Body of pancreas (tissue), 4 donors: ENCODE results near the gene MED16. TPM values are rescaled to one million over a fixed set of nuclear protein-coding genes. Genes with fewer than 3 reads are reported as not detected.

Source experiments
- ATAC-seq: fragments of 150-250 bp; one replicate; pipeline ENCODE4 v1.9.1; 2016
- DNase-seq, 4 donors: peaks; one replicate each; pipeline ENCODE4 v3.0.0-alpha.2; 2019
- H3K27ac ChIP-seq, 4 donors: fragments of 200-600 bp; sonication (generic); 1 replicate in 3 of 4; 2 replicates in 1 of 4; pipeline versions ENCODE4 v1.5.1 to v1.6.1; 2016 to 2019; ENCODE audit warnings: mild to moderate bottlenecking in 1 of 4, mixed read lengths in 1 of 4, moderate library complexity in 1 of 4
- H3K27me3 ChIP-seq, 2 donors: fragments of 200-600 bp; sonication (generic); one replicate each; pipeline ENCODE4 v1.6.0; 2016; ENCODE audit warnings: mild to moderate bottlenecking in 1 of 2
- H3K36me3 ChIP-seq, 2 donors: fragments of 200-600 bp; sonication (generic); replicated peaks in 1 of 2; 2 replicates each; pipeline ENCODE4 v1.5.1; 2016; ENCODE audit warnings: low read depth in 2 of 2; ENCODE audit not compliant: insufficient read depth in 1 of 2
- H3K4me1 ChIP-seq: fragments of 200-600 bp; sonication (generic); one replicate; pipeline ENCODE4 v1.6.0; 2016
- H3K4me3 ChIP-seq, 2 donors: fragments of 200-600 bp; sonication (generic); 1 replicate in 1 of 2; 2 replicates in 1 of 2; pipeline ENCODE4 v1.5.1; 2016 to 2019
- H3K9me3 ChIP-seq, 3 donors: fragments of 200-600 bp; sonication (generic); 1 replicate in 2 of 3; 2 replicates in 1 of 3; pipeline ENCODE4 v1.5.1; 2016
- CTCF ChIP-seq, 7 experiments: fragments of 450-650 bp in 4 of 7; fragments of 200-600 bp in 3 of 7; sonication (generic) in 3 of 7; IDR thresholded peaks; one replicate each; pipeline ENCODE4 v1.5.1; 2016 to 2019; ENCODE audit warnings: antibody characterized with exemption in 7 of 7
- POLR2A ChIP-seq, 3 donors: fragments of 450-650 bp; IDR thresholded peaks; one replicate each; pipeline ENCODE4 v1.6.1; 2016; ENCODE audit warnings: antibody characterized with exemption in 3 of 3, mild to moderate bottlenecking in 2 of 3
- WGBS, 2 donors: methylation state at CpG; one replicate each; pipeline ENCODE4 v1.1.5; 2017; 5-methylcytosine and 5-hydroxymethylcytosine counted together
- intact Hi-C: fragments of 100-400 bp; cut with DNase I; formaldehyde crosslinking; loops from one replicate; pipeline ENCODE4 v1.15.1; 2023
- total RNA-seq, 2 donors: library from RNA; depleted of rRNA; stranded (reverse); fragments of >200 nt; gene quantifications; one replicate each; pipeline ENCODE4 v1.1.0, GENCODE V29; 2016

Gene MED16
- total RNA-seq, 2 donors from 2014 or later, result 35.0 to 49.8 TPM

- Histone ChIP-seq H3K9me3 (no peaks in the 10 kb centered on the region), H3K27ac (no peak overlapping the region), H3K4me1 (peaks cover 73% of the 10 kb centered on the region), H3K36me3 (no peaks in the 10 kb centered on the region), H3K4me3 (no peak overlapping the region), H3K27me3 (no peaks in the 10 kb centered on the region)
- TF ChIP-seq CTCF (IDR thresholded peaks at IDR 0.05) (no peak), POLR2A (IDR thresholded peaks at IDR 0.05) (no peak)
- no peak for DNase-seq
- WGBS, 2 donors, result 90 to 91% methylated on average over 16 of the region's 16 CpGs
- no peak for ATAC-seq
- intact Hi-C loops, result no loop called here
Measured at GRCh38 chr19:937259-937694, 44.3 kb upstream of the MED16 start.

GRCh38 chr19:936175-936546 is 43.2 kb upstream of the MED16 start:
- WGBS, 2 donors, result 95 to 98% methylated on average over 8 to 10 of the region's 10 CpGs
- no peaks in the 10 kb centered on the region for H3K27me3 ChIP-seq
- TF ChIP-seq POLR2A (IDR thresholded peaks at IDR 0.05) (no peak), CTCF (IDR thresholded peaks at IDR 0.05) (no peak)
- DNase-seq (no peak), ATAC-seq (no peak)
- no peaks in the 10 kb centered on the region for H3K9me3 ChIP-seq
- intact Hi-C loops, result no loop called here
- no peak overlapping the region for H3K4me3 ChIP-seq
- H3K27ac ChIP-seq, result no peak overlapping the region
- no peaks in the 10 kb centered on the region for H3K36me3 ChIP-seq
- peaks cover 62% of the 10 kb centered on the region for H3K4me1 ChIP-seq

- Histone ChIP-seq H3K27me3 (no peaks in the 10 kb centered on the region), H3K9me3 (no peaks in the 10 kb centered on the region), H3K36me3 (no peaks in the 10 kb centered on the region), H3K4me3 (no peak overlapping the region), H3K27ac (peak overlapping the region; percentile 74 to 92 (median 86)), H3K4me1 (peaks cover 50% of the 10 kb centered on the region)
- peak in 2 of 3 donors; percentile 54 to 56 for TF ChIP-seq POLR2A (IDR thresholded peaks at IDR 0.05)
- peak in 3 of 7 experiments; percentile 8 to 24 (median 15) for TF ChIP-seq CTCF (IDR thresholded peaks at IDR 0.05)
- peak; percentile 98 for ATAC-seq
- intact Hi-C loops, result no loop called here
- DNase-seq, result peak; percentile 98 to 99 (median 98)
- 7 to 13% methylated on average over 3 to 31 of the region's 31 CpGs for WGBS, 2 donors
Measured at GRCh38 chr19:934865-935479, 42.0 kb upstream of the MED16 start.

GRCh38 chr19:934197-934840 is 41.3 kb upstream of the MED16 start:
- no peaks in the 10 kb centered on the region for H3K27me3 ChIP-seq
- peak in 1 of 4 donors; percentile 39 for DNase-seq
- no peak overlapping the region for H3K4me3 ChIP-seq
- WGBS, 2 donors, result 37 to 57% methylated on average over 20 to 22 of the region's 29 CpGs
- H3K36me3 ChIP-seq, result no peaks in the 10 kb centered on the region
- intact Hi-C loops, result no loop called here
- H3K4me1 ChIP-seq, result peaks cover 44% of the 10 kb centered on the region
- peak; percentile 1 for ATAC-seq
- H3K9me3 ChIP-seq, result no peaks in the 10 kb centered on the region
- peak overlapping the region; percentile 74 to 92 (median 86) for H3K27ac ChIP-seq
- TF ChIP-seq CTCF (IDR thresholded peaks at IDR 0.05), result no peak

- H3K27ac ChIP-seq, result peak overlapping the region; percentile 41 to 92 (median 79)
- H3K4me3 ChIP-seq, result no peak overlapping the region
- H3K36me3 ChIP-seq, result no peaks in the 10 kb centered on the region
- H3K4me1 ChIP-seq, result peaks cover 40% of the 10 kb centered on the region
- H3K9me3 ChIP-seq, result no peaks in the 10 kb centered on the region
- DNase-seq, result no peak
- no peaks in the 10 kb centered on the region for H3K27me3 ChIP-seq
- intact Hi-C loops, result no loop called here
- 78 to 79% methylated on average over 6 to 14 of the region's 14 CpGs for WGBS, 2 donors
- TF ChIP-seq POLR2A (IDR thresholded peaks at IDR 0.05) (no peak), CTCF (IDR thresholded peaks at IDR 0.05) (no peak)
- no peak for ATAC-seq
Measured at GRCh38 chr19:933553-933882, 40.5 kb upstream of the MED16 start.
